ENCODE data around the gene SSC5D. TPM values are rescaled to one million over a fixed set of nuclear protein-coding genes. Genes with fewer than 3 reads are reported as not detected.

SSC5D gene
- total RNA-seq, 1 experiment from 2014 or later = 3.2 TPM

GRCh38 chr19:55440411-55441105 is 47.7 kb upstream of the SSC5D start:
- Histone ChIP-seq H3K27me3 (ENCODE audit: insufficient read depth, low read length) (peaks cover 29% of the 10 kb centered on the region), H3K79me1 (ENCODE audit: insufficient read depth, low read depth, low read length, poor library complexity, severe bottlenecking) (no peaks in the 10 kb centered on the region), H3K4ac (ENCODE audit: low read depth, low read length) (no peak overlapping the region), H2BK120ac (ENCODE audit: low read depth, low read length, poor library complexity, severe bottlenecking) (no peak overlapping the region), H4K8ac (replicated peaks; ENCODE audit: insufficient read length, low read depth, low read length) (no peak overlapping the region), H4K91ac (ENCODE audit: insufficient read length, low read depth, low read length) (no peak overlapping the region), H2AK5ac (ENCODE audit: insufficient read length, low read length) (no peak overlapping the region), H3K79me2 (ENCODE audit: insufficient read depth, low read length) (no peaks in the 10 kb centered on the region), H4K5ac (ENCODE audit: insufficient read length, low read depth, low read length) (no peak overlapping the region), H3K14ac (ENCODE audit: insufficient read depth, low read length) (no peak overlapping the region), H3K27ac (ENCODE audit: insufficient read length, low read depth, low read length) (no peak overlapping the region), H3K23me2 (ENCODE audit: insufficient read length, low read depth, low read length, poor library complexity, severe bottlenecking) (peaks cover 21% of the 10 kb centered on the region), H2AFZ (ENCODE audit: low read length) (no peak overlapping the region), H3K9ac (ENCODE audit: extremely low read depth, insufficient read length, low read length) (no peak overlapping the region), H3K4me2 (ENCODE audit: insufficient read depth, insufficient read length, low read length) (peak overlapping the region; percentile 69), H3K4me1 (ENCODE audit: insufficient read depth, low read length) (0 out of 2 replicates have a peak, but pooled peaks cover 2% of the 10 kb centered on the region), H2BK15ac (ENCODE audit: low read depth, low read length) (no peak overlapping the region), H3T11ph (ENCODE audit: low read length) (no peak overlapping the region), H4K20me1 (ENCODE audit: control insufficient read depth, insufficient read depth, insufficient read length) (no peaks in the 10 kb centered on the region), H3K18ac (ENCODE audit: insufficient read length, low read depth, low read length) (no peak overlapping the region), H3K56ac (ENCODE audit: insufficient read length, low read depth, low read length) (no peak overlapping the region), H2BK20ac (ENCODE audit: low read depth, low read length, poor library complexity, severe bottlenecking) (no peak overlapping the region), H3K9me3 (ENCODE audit: control insufficient read depth, low read depth, low read length) (no peaks in the 10 kb centered on the region), H2BK5ac (ENCODE audit: insufficient read length, low read length) (no peak overlapping the region), H2BK12ac (ENCODE audit: insufficient read length, low read depth, low read length) (no peak overlapping the region), H3K23ac (ENCODE audit: insufficient read length, low read depth, low read length) (no peak overlapping the region)
- peak overlapping the region in 2 of 3 experiments; percentile 2 to 88; a peak in 2 of 7 replicates for H3K27ac Mint-ChIP-seq
- peaks cover 13 to 31% of the 10 kb centered on the region in 2 experiments for H3K4me1 Mint-ChIP-seq
- DNase-seq = peak; percentile 90
- H3K9me3 Mint-ChIP-seq = peaks cover 0 to 5% of the 10 kb centered on the region in 2 experiments; a peak in 2 of 5 replicates
- H3K4me3 Mint-ChIP-seq = peak overlapping the region; percentile 50 to 75
- no peak for TF ChIP-seq CTCF (conservative IDR thresholded peaks at IDR 0.05)
- H3K27me3 Mint-ChIP-seq (ENCODE audit: low read depth) = peaks cover 52% of the 10 kb centered on the region
- no CpG with 5 or more reads among the region's 39 CpGs for WGBS (ENCODE audit: extremely low coverage, insufficient read length, low lambda C conversion rate)
- no peaks in the 10 kb centered on the region; a peak in 1 of 7 replicates for H3K36me3 Mint-ChIP-seq (ENCODE audit: insufficient read depth in 1 of 3, low read depth in 3 of 3)

Data from H9 (cell line).